Adrenal gland (tissue), 5 donors: Measurements from ENCODE around the gene ARHGEF38.

Experiments used
- CTCF ChIP-seq, 6 experiments: fragments of 450-650 bp in 4 of 6; fragments of 200-600 bp in 2 of 6; sonication (generic) in 1 of 6; IDR thresholded peaks; 1 replicate in 5 of 6; 2 replicates in 1 of 6; pipeline versions ENCODE4 v1.5.1 to v1.8.0; 2016 to 2021; ENCODE audit warnings: antibody characterized with exemption in 6 of 6, mild to moderate bottlenecking in 2 of 6, moderate library complexity in 1 of 6
- POLR2A ChIP-seq, 2 donors: fragments of 450-650 bp; IDR thresholded peaks; one replicate each; pipeline ENCODE4 v1.6.1; 2017; ENCODE audit warnings: antibody characterized with exemption in 2 of 2, mild to moderate bottlenecking in 2 of 2, moderate library complexity in 1 of 2
- donor health status: DM: no; HTN: no; CAD: no.

- TF ChIP-seq CTCF (IDR thresholded peaks at IDR 0.05) (no peak), POLR2A (IDR thresholded peaks at IDR 0.05) (no peak)
Observed at GRCh38 chr4:105542039-105542438, 10.4 kb upstream of the ARHGEF38 start.
